ENCODE results near the gene PCDH9.
"Not testable (repeated sequence)": the region's sequence is repeated elsewhere in the genome, so short reads cannot be mapped to it uniquely, and the experiment has no call there.

The PCDH9 gene

GRCh38 chr13:66807251-66807650, 422.9 kb downstream of the PCDH9 start:
- DNase-seq: no peak

- no peak for DNase-seq
Measured at GRCh38 chr13:66805657-66806056, 424.5 kb downstream of the PCDH9 start.

GRCh38 chr13:66803808-66804456, 426.2 kb downstream of the PCDH9 start:
- peak; percentile 68 for DNase-seq

GRCh38 chr13:66803013-66803807, 426.9 kb downstream of the PCDH9 start:
- peak; percentile 85 for DNase-seq

- no peak for DNase-seq
Measured at GRCh38 chr13:66795636-66796035, 434.5 kb downstream of the PCDH9 start.

- no peak for DNase-seq
Measured at GRCh38 chr13:66794340-66795031, 435.6 kb downstream of the PCDH9 start.

GRCh38 chr13:66790861-66791260, 439.3 kb downstream of the PCDH9 start:
- DNase-seq: no peak

- DNase-seq: no peak
Measured at GRCh38 chr13:66781241-66781640, 448.9 kb downstream of the PCDH9 start.

GRCh38 chr13:66780814-66781213, 449.3 kb downstream of the PCDH9 start:
- no peak for DNase-seq

- DNase-seq: no peak
Measured at GRCh38 chr13:66778461-66778860, 451.7 kb downstream of the PCDH9 start.

GRCh38 chr13:66775196-66775595, 454.9 kb downstream of the PCDH9 start:
- no peak for DNase-seq

GRCh38 chr13:66774046-66774445, 456.1 kb downstream of the PCDH9 start:
- DNase-seq: no peak

GRCh38 chr13:66765559-66765958, 464.6 kb downstream of the PCDH9 start:
- DNase-seq: no peak

GRCh38 chr13:66760678-66761077, 469.5 kb downstream of the PCDH9 start:
- DNase-seq: not testable (repeated sequence)

- DNase-seq: no peak
Measured at GRCh38 chr13:66759919-66760318, 470.2 kb downstream of the PCDH9 start.

- DNase-seq: no peak
Measured at GRCh38 chr13:66751691-66752090, 478.4 kb downstream of the PCDH9 start.

GRCh38 chr13:66748712-66749111, 481.4 kb downstream of the PCDH9 start:
- no peak for DNase-seq

GRCh38 chr13:66745307-66745706, 484.8 kb downstream of the PCDH9 start:
- peak; percentile 97 for DNase-seq

- no peak for DNase-seq
Measured at GRCh38 chr13:66723576-66723975, 506.6 kb downstream of the PCDH9 start.

- no peak for DNase-seq
Measured at GRCh38 chr13:66716538-66716937, 513.6 kb downstream of the PCDH9 start.

- DNase-seq: no peak
Measured at GRCh38 chr13:66714795-66715194, 515.3 kb downstream of the PCDH9 start.

GRCh38 chr13:66704110-66704509, 526.0 kb downstream of the PCDH9 start:
- no peak for DNase-seq

- no peak for DNase-seq
Measured at GRCh38 chr13:66703597-66703996, 526.5 kb downstream of the PCDH9 start.

- DNase-seq: peak; percentile 48
Measured at GRCh38 chr13:66700117-66700601, 530.0 kb downstream of the PCDH9 start.
